K562 (cell line): ENCODE measurements around the gene NTM. TPM values are rescaled to one million over a fixed set of nuclear protein-coding genes. Genes with fewer than 3 reads are reported as not detected.

Experiments used
- ATAC-seq: fragments of 200-7000 bp; cut with Tn5 transposase; 3 replicates; pipeline ENCODE4 v1.9.1; 2020; ENCODE audit warnings: moderate library complexity
- BruUV-seq: library from RNA; stranded (reverse); fragments of 400-500 nt; replicated peaks from 2 replicates; lab custom pipeline; 2021; lab: Mats Ljungman, UMichigan
- CTCF ChIA-PET: fragments of 300-600 bp; formaldehyde crosslinking; extraction: SDS; loops from one replicate; lab custom pipeline; 2021; ENCODE audit warnings: low intra/inter-chr PET ratio; lab: Yijun Ruan, JAX
- POLR2A ChIA-PET: fragments of 300-600, 350-650 bp; sonication (Branson Sonifier 250); formaldehyde crosslinking; extraction: SDS; loops from one replicate; lab custom pipeline; 2021; ENCODE audit warnings: antibody characterized with exemption, inconsistent platforms; lab: Yijun Ruan, JAX
- DNase-seq, 4 experiments: peaks; one replicate each; pipeline versions ENCODE4 v3.0.0 to v3.0.0-alpha.2; 2011 to 2018; ENCODE audit warnings: low spot score in 3 of 4, mixed read lengths in 3 of 4; ENCODE audit errors: extremely low read depth in 1 of 4
- FAIRE-seq: peaks from 2 replicates; lab custom pipeline; 2011; peaks lifted over from hg19 to GRCh38; lab: Jason Lieb, UNC
- H2AFZ ChIP-seq: 2 replicates; pipeline ENCODE4 v1.6.0; 2011; ENCODE audit warnings: low read depth, low read length, control low read depth, inconsistent platforms
- H3K27ac ChIP-seq: fragments of 200-600 bp; 3 replicates; pipeline ENCODE4 v1.8.0; 2011; ENCODE audit warnings: low read depth, mild to moderate bottlenecking, control low read depth, inconsistent platforms, low read length, moderate library complexity, mixed read lengths; ENCODE audit errors: extremely low read depth
- H3K27me3 ChIP-seq, 2 experiments: fragments of 300-600 bp in 1 of 2; 2 replicates in 1 of 2; 3 replicates in 1 of 2; pipeline versions ENCODE4 v1.6.0 to v1.8.0; 2011; ENCODE audit warnings: inconsistent platforms in 2 of 2, low read length in 2 of 2, mild to moderate bottlenecking in 1 of 2, mixed read lengths in 1 of 2, moderate library complexity in 1 of 2; ENCODE audit not compliant: control insufficient read depth in 2 of 2, insufficient read depth in 2 of 2
- H3K36me3 ChIP-seq: fragments of 300-600 bp; 3 replicates; pipeline ENCODE4 v1.8.0; 2011; ENCODE audit warnings: mild to moderate bottlenecking, low read length, inconsistent platforms; ENCODE audit not compliant: control insufficient read depth, insufficient read depth
- H3K4me1 ChIP-seq, 2 experiments: fragments of 200-600 bp in 1 of 2; replicated peaks in 1 of 2; 2 replicates in 1 of 2; 3 replicates in 1 of 2; pipeline versions ENCODE4 v1.5.1 to v1.8.0; 2011; ENCODE audit warnings: inconsistent platforms in 2 of 2, low read length in 2 of 2, mild to moderate bottlenecking in 1 of 2, mixed read lengths in 1 of 2, moderate library complexity in 1 of 2; ENCODE audit not compliant: control insufficient read depth in 2 of 2, insufficient read depth in 2 of 2
- H3K4me2 ChIP-seq: 2 replicates; pipeline ENCODE4 v1.6.1; 2011; ENCODE audit warnings: low read length, control low read depth, inconsistent platforms, mixed read lengths; ENCODE audit not compliant: insufficient read depth
- H3K4me3 ChIP-seq: fragments of 200-600 bp; sonication (generic), shearing (Covaris generic); 2 replicates; pipeline ENCODE4 v1.5.1; 2016; ENCODE audit warnings: control low read depth, inconsistent platforms
- H3K79me2 ChIP-seq: fragments of 200-600 bp; 3 replicates; pipeline ENCODE4 v1.8.0; 2011; ENCODE audit warnings: low read length, inconsistent platforms; ENCODE audit not compliant: control insufficient read depth, insufficient read depth
- H3K9ac ChIP-seq, 2 experiments: 2 replicates each; pipeline versions ENCODE4 v1.6.0 to v1.6.1; 2011; ENCODE audit warnings: low read depth in 2 of 2, low read length in 2 of 2, control low read depth in 1 of 2, inconsistent platforms in 1 of 2, mild to moderate bottlenecking in 1 of 2, mixed read lengths in 1 of 2; ENCODE audit not compliant: insufficient read depth in 1 of 2
- H3K9me1 ChIP-seq: one replicate; pipeline ENCODE4 v1.6.0; 2011; ENCODE audit warnings: inconsistent platforms, mild to moderate bottlenecking, low read length, moderate library complexity; ENCODE audit not compliant: control insufficient read depth, insufficient read depth
- H3K9me3 ChIP-seq: replicated peaks from 2 replicates; pipeline ENCODE4 v1.5.1; 2011; ENCODE audit warnings: low read depth, low read length, inconsistent platforms; ENCODE audit not compliant: control insufficient read depth, insufficient read depth
- H4K20me1 ChIP-seq: replicated peaks from 2 replicates; pipeline ENCODE4 v1.6.1; 2011; ENCODE audit warnings: low read length, inconsistent platforms, mixed read lengths; ENCODE audit not compliant: control insufficient read depth, insufficient read depth
- CHD7 ChIP-seq: fragments of 200-600 bp; sonication (generic); IDR thresholded peaks from one replicate; pipeline ENCODE4 v1.6.1; 2012; ENCODE audit warnings: mild to moderate bottlenecking, low read depth, low read length, inconsistent platforms
- CREM ChIP-seq: IDR thresholded peaks from 2 replicates; pipeline ENCODE4 v1.6.1; 2014; ENCODE audit warnings: antibody characterized with exemption, low read depth
- STAT5A ChIP-seq: IDR thresholded peaks from 2 replicates; pipeline ENCODE4 v1.6.1; 2012; ENCODE audit warnings: low read length, inconsistent platforms, borderline replicate concordance
- ZNF12 ChIP-seq: sonication (generic); formaldehyde crosslinking; IDR thresholded peaks from 2 replicates; pipeline ENCODE4 v1.4.0; 2020; ENCODE audit warnings: mild to moderate bottlenecking, missing genetic modification reagents
- ZNF584 ChIP-seq: fragments of 200-800 bp; sonication (Bioruptor generic); IDR thresholded peaks from 2 replicates; pipeline ENCODE4 v1.6.1; 2016; ENCODE audit warnings: low read depth, mild to moderate bottlenecking, missing genetic modification characterization, missing compliant biosample characterization
- ZZZ3 ChIP-seq: fragments of 450-650 bp; IDR thresholded peaks from 2 replicates; pipeline ENCODE4 v1.6.1; 2016; ENCODE audit warnings: antibody characterized with exemption, mild to moderate bottlenecking, moderate library complexity
- WGBS: fragments of 100-300 bp; shearing (Covaris generic); methylation state at CpG from one replicate; pipeline ENCODE4 v1.1.6; 2016; ENCODE audit warnings: low coverage, mixed read lengths; ENCODE audit not compliant: insufficient coverage; ENCODE audit errors: missing lambda C conversion rate; 5-methylcytosine and 5-hydroxymethylcytosine counted together
- in situ Hi-C: fragments of 300-500 bp; cut with MboI; formaldehyde crosslinking; loops from 4 replicates; pipeline ENCODE4 v1.15.0; 2018; ENCODE audit warnings: inconsistent platforms, mixed read lengths
- intact Hi-C: fragments of 100-400 bp; cut with micrococcal nuclease; formaldehyde crosslinking; loops from 2 replicates; pipeline ENCODE4 v1.14.2; 2022
- polyA plus RNA-seq, 8 experiments: library from polyadenylated mRNA; depleted of rRNA in 4 of 8; stranded (reverse) in 5 of 8; unstranded in 3 of 8; fragments of >200 nt; fragmentation: Nextera tagmentation in 2 of 8; fragmentation: Illumina TruSeq in 1 of 8; extraction: Ambion mirVana in 2 of 8; extraction: Trizol in 1 of 8; gene quantifications; 2 replicates each; pipeline versions ENCODE4 v1.2.1 to v1.2.3, GENCODE V29; 2011 to 2014; ENCODE audit warnings: inconsistent platforms in 1 of 8, missing spikeins in 1 of 8
- total RNA-seq, 7 experiments: library from RNA; depleted of rRNA in 6 of 7; stranded (reverse); fragments of >200 nt in 6 of 7; fragmentation: Illumina TruSeq in 2 of 7; extraction: Trizol in 2 of 7; gene quantifications; 2 replicates each; pipeline versions ENCODE4 v1.2.1 to v1.2.3, GENCODE V29; 2011 to 2021; ENCODE audit warnings: low replicate concordance in 1 of 7

NTM gene
- total and polyA plus RNA-seq, 9 of the 15 experiments (the other 6 are each of a cell fraction or from before 2014, with no cell fraction given), result not detected

- H3K9me3 ChIP-seq, result no peaks in the 10 kb centered on the region
- H3K9ac ChIP-seq, result no peak overlapping the region
- H2AFZ ChIP-seq, result no peak overlapping the region
- ATAC-seq (no peak), DNase-seq (no peak), FAIRE-seq (no peak)
- no peak overlapping the region for H3K4me3 ChIP-seq
- H3K27me3 ChIP-seq, result no peaks in the 10 kb centered on the region
- 3% methylated on average over 3 of the region's 3 CpGs for WGBS
- H3K36me3 ChIP-seq, result no peaks in the 10 kb centered on the region; the same call in 2 of the 3 replicates
- no peaks in the 10 kb centered on the region for H3K79me2 ChIP-seq
- H3K4me1 ChIP-seq, result no peaks in the 10 kb centered on the region
- TF ChIP-seq CREM (no peak), ZNF12 (no peak), STAT5A (no peak), ZZZ3 (no peak), CHD7 (no peak), ZNF584 (CRISPR knock-in tag) (no peak)
- POLR2A ChIA-PET, result no interaction called here
- intact Hi-C loops (no loop called here), in situ Hi-C loops (no loop called here)
- H4K20me1 ChIP-seq, result no peaks in the 10 kb centered on the region
- CTCF ChIA-PET, result no interaction called here
- BruUV-seq, result no TSS peak
- no peaks in the 10 kb centered on the region for H3K9me1 ChIP-seq
- no peak overlapping the region for H3K27ac ChIP-seq
- no peak overlapping the region for H3K4me2 ChIP-seq
Measured at GRCh38 chr11:131811383-131811782, 441.0 kb downstream of the NTM start.
